Ovary (tissue), 3 donors: ENCODE results near the gene C4BPB.

ENCODE experiments used
- CTCF ChIP-seq, 3 donors: fragments of 450-650 bp in 2 of 3; fragments of 200-600 bp in 1 of 3; IDR thresholded peaks; one replicate each; pipeline versions ENCODE4 v1.5.1 to v1.8.0; 2016 to 2022; ENCODE audit warnings: antibody characterized with exemption in 3 of 3, mild to moderate bottlenecking in 1 of 3
- EP300 ChIP-seq: sonication (generic); formaldehyde crosslinking; IDR thresholded peaks from one replicate; pipeline ENCODE4 v1.6.1; 2017; ENCODE audit warnings: antibody characterized with exemption
- POLR2A ChIP-seq: fragments of 450-650 bp; IDR thresholded peaks from one replicate; pipeline ENCODE4 v1.6.1; 2017; ENCODE audit warnings: antibody characterized with exemption, mild to moderate bottlenecking, moderate library complexity
- donor health status: DM: no; HTN: no; CAD: no.

DNA sequence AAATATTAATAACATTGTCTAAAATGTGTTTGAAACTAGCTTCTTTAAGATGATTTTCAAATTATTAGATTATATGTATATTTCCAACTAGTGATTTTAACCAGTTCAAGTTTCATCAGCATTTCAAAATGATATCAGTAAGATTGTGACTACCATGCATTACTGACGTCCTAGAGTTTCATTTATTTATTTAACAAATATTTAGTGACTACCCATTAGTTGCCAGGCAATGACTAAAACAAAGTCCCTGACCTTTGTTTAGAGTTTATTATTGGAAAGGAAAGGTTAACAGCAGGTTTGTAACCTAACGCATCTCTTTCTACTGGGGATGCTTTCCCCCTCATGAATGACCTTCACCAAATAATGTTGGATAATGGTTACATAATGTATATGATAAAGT, 7.6 kb upstream of the C4BPB start:
- TF ChIP-seq POLR2A: no peak
- TF ChIP-seq CTCF (IDR thresholded peaks at IDR 0.05): no peak
- no peak for TF ChIP-seq EP300
